H1 (cell line): Measurements from ENCODE around the gene FRMD4A. TPM values are rescaled to one million over a fixed set of nuclear protein-coding genes. Genes with fewer than 3 reads are reported as not detected.

ENCODE experiments used
- CTCF ChIA-PET: fragments of 300-600 bp; sonication (Branson Sonifier 250); formaldehyde crosslinking; loops from one replicate; lab custom pipeline; 2021; ENCODE audit not compliant: partially characterized antibody; lab: Charles Lee
- POLR2A ChIA-PET: fragments of 300-600 bp; sonication (Branson Sonifier 250); formaldehyde crosslinking; loops from one replicate; lab custom pipeline; 2021; ENCODE audit warnings: inconsistent platforms; ENCODE audit not compliant: partially characterized antibody; lab: Charles Lee
- DNase-seq, 2 experiments: peaks; one replicate each; pipeline versions ENCODE4 v3.0.0 to v3.0.0-alpha.2; 2010 to 2022; ENCODE audit warnings: low spot score in 2 of 2, low read depth in 1 of 2, mixed read lengths in 1 of 2
- FAIRE-seq: peaks from 2 replicates; lab custom pipeline; 2011; peaks lifted over from hg19 to GRCh38; lab: Jason Lieb, UNC
- H2AFZ ChIP-seq: 2 replicates; pipeline ENCODE4 v1.8.1; 2012; ENCODE audit warnings: low read length, inconsistent platforms
- H2AK5ac ChIP-seq: 2 replicates; pipeline ENCODE4 v1.6.1; 2013; ENCODE audit warnings: low read depth, low read length
- H2BK120ac ChIP-seq: replicated peaks from 2 replicates; pipeline ENCODE3; 2013; ENCODE audit warnings: low read depth, low read length, inconsistent platforms
- H2BK12ac ChIP-seq: 2 replicates; pipeline ENCODE4 v1.6.1; 2013; ENCODE audit warnings: low read depth, low read length
- H2BK15ac ChIP-seq: 2 replicates; pipeline ENCODE4 v1.6.1; 2013; ENCODE audit warnings: low read length
- H2BK20ac ChIP-seq: 2 replicates; pipeline ENCODE4 v1.6.1; 2013; ENCODE audit warnings: low read length
- H2BK5ac ChIP-seq: 2 replicates; pipeline ENCODE4 v1.6.1; 2013; ENCODE audit warnings: low read depth, low read length
- H3K14ac ChIP-seq: 2 replicates; pipeline ENCODE4 v1.6.1; 2013; ENCODE audit warnings: inconsistent platforms; ENCODE audit not compliant: insufficient read length
- H3K18ac ChIP-seq: 2 replicates; pipeline ENCODE4 v1.6.1; 2013; ENCODE audit warnings: low read length; ENCODE audit errors: extremely low read depth
- H3K23ac ChIP-seq: 2 replicates; pipeline ENCODE4 v1.6.1; 2013; ENCODE audit warnings: inconsistent platforms; ENCODE audit not compliant: insufficient read length
- H3K23me2 ChIP-seq: 2 replicates; pipeline ENCODE4 v1.6.1; 2013; ENCODE audit warnings: low read depth, low read length
- H3K27ac ChIP-seq: 2 replicates; pipeline ENCODE4 v1.6.1; 2011; ENCODE audit warnings: low read depth, low read length, inconsistent platforms
- H3K27me3 ChIP-seq, 4 experiments: replicated peaks in 1 of 4; 1 replicate in 1 of 4; 2 replicates in 3 of 4; pipeline versions ENCODE4 v1.6.1 to v1.8.1; 2011 to 2013; ENCODE audit warnings: low read length in 3 of 4, mild to moderate bottlenecking in 3 of 4, inconsistent platforms in 2 of 4, mixed read lengths in 2 of 4, moderate library complexity in 1 of 4; ENCODE audit not compliant: control insufficient read depth in 3 of 4, insufficient read depth in 3 of 4; ENCODE audit errors: extremely low read depth in 1 of 4
- H3K36me3 ChIP-seq, 4 experiments: 2 replicates each; pipeline versions ENCODE4 v1.6.1 to v1.8.1; 2011 to 2013; ENCODE audit warnings: mild to moderate bottlenecking in 4 of 4, low read length in 3 of 4, moderate library complexity in 2 of 4, control low read depth in 1 of 4, inconsistent platforms in 1 of 4; ENCODE audit not compliant: insufficient read depth in 4 of 4, control insufficient read depth in 2 of 4
- H3K4ac ChIP-seq: replicated peaks from 2 replicates; pipeline ENCODE3; 2013; ENCODE audit warnings: low read length, low read depth, mixed read lengths, inconsistent platforms; ENCODE audit not compliant: insufficient read length
- H3K4me1 ChIP-seq, 4 experiments: replicated peaks in 1 of 4; 1 replicate in 1 of 4; 2 replicates in 3 of 4; pipeline versions ENCODE4 v1.6.1 to v1.8.1; 2011 to 2013; ENCODE audit warnings: low read length in 3 of 4, inconsistent platforms in 2 of 4, mixed read lengths in 1 of 4; ENCODE audit not compliant: insufficient read depth in 4 of 4, control insufficient read depth in 3 of 4
- H3K4me2 ChIP-seq, 2 experiments: 2 replicates each; pipeline versions ENCODE4 v1.6.1 to v1.8.1; 2011 to 2013; ENCODE audit warnings: low read depth in 2 of 2, low read length in 2 of 2, control low read depth in 1 of 2, inconsistent platforms in 1 of 2, mild to moderate bottlenecking in 1 of 2; ENCODE audit not compliant: insufficient read depth in 1 of 2
- H3K4me3 ChIP-seq, 4 experiments: fragments of 200-600, 300-600 bp in 1 of 4; sonication (generic), shearing (Covaris generic), sonication (Bioruptor Twin) in 1 of 4; 2 replicates each; pipeline versions ENCODE4 v1.5.1 to v1.8.1; 2011 to 2016; ENCODE audit warnings: low read length in 4 of 4, low read depth in 3 of 4, control low read depth in 2 of 4, inconsistent platforms in 2 of 4, mild to moderate bottlenecking in 2 of 4, mixed read lengths in 1 of 4, moderate library complexity in 1 of 4; ENCODE audit not compliant: insufficient read depth in 2 of 4; ENCODE audit errors: extremely low read depth in 1 of 4
- H3K56ac ChIP-seq: replicated peaks from 2 replicates; pipeline ENCODE3; 2013; ENCODE audit warnings: low read depth, mild to moderate bottlenecking, mixed read lengths, low read length, inconsistent platforms; ENCODE audit not compliant: insufficient read length
- H3K79me1 ChIP-seq: 2 replicates; pipeline ENCODE4 v1.6.1; 2013; ENCODE audit warnings: low read depth, low read length, control low read depth
- H3K79me2 ChIP-seq, 2 experiments: 2 replicates each; pipeline versions ENCODE4 v1.6.1 to v1.8.1; 2012 to 2013; ENCODE audit warnings: low read length in 2 of 2, mild to moderate bottlenecking in 2 of 2, inconsistent platforms in 1 of 2; ENCODE audit not compliant: insufficient read depth in 2 of 2, control insufficient read depth in 1 of 2
- H3K9ac ChIP-seq, 4 experiments: replicated peaks in 1 of 4; 1 replicate in 1 of 4; 2 replicates in 3 of 4; pipeline versions ENCODE4 v1.6.1 to v1.8.1; 2011 to 2013; ENCODE audit warnings: low read depth in 3 of 4, low read length in 3 of 4, control low read depth in 2 of 4, mild to moderate bottlenecking in 2 of 4, moderate library complexity in 2 of 4, inconsistent platforms in 1 of 4; ENCODE audit errors: extremely low read depth in 1 of 4
- H3K9me3 ChIP-seq, 2 experiments: 2 replicates each; pipeline versions ENCODE4 v1.6.1 to v1.8.1; 2012 to 2013; ENCODE audit warnings: mild to moderate bottlenecking in 2 of 2, moderate library complexity in 2 of 2, control low read depth in 1 of 2, inconsistent platforms in 1 of 2, low read depth in 1 of 2, low read length in 1 of 2, mixed read lengths in 1 of 2; ENCODE audit not compliant: insufficient read depth in 2 of 2
- H4K20me1 ChIP-seq, 2 experiments: replicated peaks in 1 of 2; 2 replicates each; pipeline versions ENCODE3 to v1.8.1; 2011 to 2013; ENCODE audit warnings: inconsistent platforms in 2 of 2, low read length in 2 of 2, mild to moderate bottlenecking in 1 of 2; ENCODE audit not compliant: insufficient read depth in 2 of 2, control insufficient read depth in 1 of 2
- H4K5ac ChIP-seq: 2 replicates; pipeline ENCODE4 v1.6.1; 2013; ENCODE audit warnings: low read length, low read depth, mixed read lengths, inconsistent platforms; ENCODE audit not compliant: insufficient read length
- H4K8ac ChIP-seq: 2 replicates; pipeline ENCODE4 v1.8.0; 2013; ENCODE audit warnings: mild to moderate bottlenecking, moderate library complexity, low read length, inconsistent platforms; ENCODE audit not compliant: insufficient read depth; ENCODE audit errors: extremely low read depth
- H4K91ac ChIP-seq: replicated peaks from 2 replicates; pipeline ENCODE3; 2013; ENCODE audit warnings: low read length, mixed read lengths, inconsistent platforms; ENCODE audit not compliant: insufficient read length
- ASH2L ChIP-seq: fragments of 200-600, 300-600 bp; sonication (generic); IDR thresholded peaks from one replicate; pipeline ENCODE4 v1.7.1; 2017; ENCODE audit warnings: low read length
- FOSL1 ChIP-seq: IDR thresholded peaks from 2 replicates; pipeline ENCODE4 v1.6.1; 2011; ENCODE audit warnings: mild to moderate bottlenecking, low read depth, low read length, moderate library complexity; ENCODE audit not compliant: insufficient read depth
- GTF2F1 ChIP-seq: IDR thresholded peaks from 2 replicates; pipeline ENCODE4 v1.6.1; 2012; ENCODE audit warnings: low read depth, low read length, improper control_type of control experiment, borderline replicate concordance
- HDAC6 ChIP-seq: IDR thresholded peaks from one replicate; pipeline ENCODE4 v1.7.1; 2012; ENCODE audit warnings: low read depth, mild to moderate bottlenecking, inconsistent platforms, low read length, moderate library complexity
- JUND ChIP-seq: IDR thresholded peaks from 2 replicates; pipeline ENCODE4 v1.6.1; 2011; ENCODE audit warnings: mild to moderate bottlenecking, improper control_type of control experiment, low read length
- RFX5 ChIP-seq: IDR thresholded peaks from 2 replicates; pipeline ENCODE4 v1.6.1; 2011; ENCODE audit warnings: low read depth, low read length, improper control_type of control experiment, borderline replicate concordance
- SP4 ChIP-seq: IDR thresholded peaks from 2 replicates; pipeline ENCODE4 v1.6.1; 2012; ENCODE audit warnings: low read length, inconsistent platforms
- TCF12 ChIP-seq: IDR thresholded peaks from 2 replicates; pipeline ENCODE4 v1.6.1; 2011; ENCODE audit warnings: low read depth, mild to moderate bottlenecking, low read length
- TEAD4 ChIP-seq: IDR thresholded peaks from 2 replicates; pipeline ENCODE4 v1.6.1; 2012; ENCODE audit warnings: low read depth, low read length, inconsistent platforms, mixed read lengths
- ZNF274 ChIP-seq: IDR thresholded peaks from 2 replicates; pipeline ENCODE4 v1.7.0; 2012; ENCODE audit warnings: low read length, borderline replicate concordance; ENCODE audit errors: extremely low read depth
- WGBS, 2 experiments: shearing (Covaris generic) in 1 of 2; methylation state at CpG; one replicate each; pipeline versions ENCODE4 v1.1.6 to v1.1.7; 2013 to 2015; ENCODE audit warnings: low lambda C conversion rate in 2 of 2, mixed read lengths in 2 of 2, inconsistent platforms in 1 of 2, low coverage in 1 of 2, missing lambda C conversion rate in 1 of 2; ENCODE audit not compliant: insufficient replicate concordance in 2 of 2, insufficient coverage in 1 of 2, insufficient read length in 1 of 2; ENCODE audit errors: extremely low coverage in 1 of 2, missing lambda C conversion rate in 1 of 2; 5-methylcytosine and 5-hydroxymethylcytosine counted together
- polyA plus RNA-seq, 7 experiments: library from polyadenylated mRNA; depleted of rRNA in 3 of 7; stranded (reverse) in 5 of 7; unstranded in 2 of 7; fragments of >200 nt in 5 of 7; fragments of 200-250 nt in 2 of 7; gene quantifications; 1 replicate in 5 of 7; 2 replicates in 1 of 7; 4 replicates in 1 of 7; pipeline versions ENCODE4 v1.2.1 to v1.2.3, GENCODE V29; 2011 to 2013; ENCODE audit warnings: missing spikeins in 2 of 7, mixed read lengths in 2 of 7
- total RNA-seq: library from RNA; stranded (reverse); fragmentation: NEBNext Ultra II Directional; extraction: Animal tissue kit (Norgen Biotek cat#: 25700); gene quantifications from 2 replicates; pipeline ENCODE4 v1.2.1, GENCODE V29; 2021

FRMD4A gene
- total and polyA plus RNA-seq, 2 of the 8 experiments (the other 6 are each of a cell fraction or from before 2014, with no cell fraction given): 38.6 to 39.6 TPM

DNA sequence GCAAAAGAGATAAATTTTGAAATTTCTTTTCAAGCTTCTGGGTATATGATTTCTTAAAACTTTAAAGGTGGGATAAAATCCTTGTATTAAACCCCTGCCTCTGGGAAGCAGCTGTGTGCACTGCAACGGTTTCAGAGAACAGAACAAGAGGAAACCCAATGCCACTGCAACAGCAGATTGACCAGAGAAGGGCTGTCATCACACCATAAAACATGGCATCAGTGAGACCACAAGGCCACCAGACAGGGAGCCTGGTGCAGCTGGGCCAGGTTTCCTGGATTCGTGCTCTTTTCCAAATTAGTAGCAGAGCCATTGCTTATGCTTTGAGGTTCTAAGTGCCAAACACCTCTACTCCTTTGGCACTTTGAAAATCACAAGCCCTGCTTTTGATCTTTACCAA is 591.5 kb downstream of the FRMD4A start:
- no peak overlapping the region for H2BK5ac ChIP-seq
- ChIA-PET CTCF (no interaction called here), POLR2A (interaction anchor here (1.0 kb wide), 2 partner anchors 20 to 33 kb away, joined by 4 to 5 read pairs; no protein-coding TSS in a partner anchor)
- no peaks in the 10 kb centered on the region for H3K9me3 ChIP-seq
- no peaks in the 10 kb centered on the region for H3K27me3 ChIP-seq
- no peaks in the 10 kb centered on the region for H3K79me2 ChIP-seq
- peaks cover 1 to 4% (median 2%) of the 10 kb centered on the region in 4 experiments; a peak in 3 of 8 replicates for H3K36me3 ChIP-seq
- H3K9ac ChIP-seq: no peak overlapping the region
- H4K8ac ChIP-seq: no peak overlapping the region
- H3K27ac ChIP-seq: no peak overlapping the region
- WGBS, 2 experiments: 89% methylated on average over 2 of the region's 2 CpGs; no CpG with 5 or more reads in 1 of the 2 experiments
- no peak overlapping the region for H4K5ac ChIP-seq
- TF ChIP-seq FOSL1 (no peak), GTF2F1 (no peak), RFX5 (no peak), ASH2L (no peak), JUND (no peak), ZNF274 (no peak), HDAC6 (no peak), SP4 (no peak), TEAD4 (no peak), TCF12 (no peak)
- no peak overlapping the region for H3K4me2 ChIP-seq
- no peak overlapping the region for H2BK20ac ChIP-seq
- DNase-seq (no peak), FAIRE-seq (no peak)
- no peaks in the 10 kb centered on the region for H3K79me1 ChIP-seq
- H2AFZ ChIP-seq: no peak overlapping the region
- no peak overlapping the region for H3K4ac ChIP-seq
- no peaks in the 10 kb centered on the region for H3K23me2 ChIP-seq
- H3K56ac ChIP-seq: no peak overlapping the region
- H2BK12ac ChIP-seq: no peak overlapping the region
- H3K14ac ChIP-seq: no peak overlapping the region
- no peak overlapping the region for H3K18ac ChIP-seq
- H2BK15ac ChIP-seq: no peak overlapping the region
- H2BK120ac ChIP-seq: no peak overlapping the region
- H3K4me3 ChIP-seq: no peak overlapping the region
- H4K91ac ChIP-seq: no peak overlapping the region
- H2AK5ac ChIP-seq: no peak overlapping the region; the same call in 1 of the 2 replicates
- H3K23ac ChIP-seq: no peak overlapping the region
- H4K20me1 ChIP-seq: peaks cover 0 to 1% of the 10 kb centered on the region in 2 experiments
- peaks cover 0 to 2% (median 0%) of the 10 kb centered on the region in 4 experiments; a peak in 1 of 7 replicates for H3K4me1 ChIP-seq
